Measurements from ENCODE around the gene ARHGEF11.

ARHGEF11 gene

GRCh38 chr1:157045250-157046218 lies at the start of gene ARHGEF11:
ARHGEF11 (minus strand) TSS chr1:157045742; CDS start chr1:157044330, 1,412 bp downstream.
- H3K27ac ChIP-seq, result peak within 1 kb of the TSS; percentile 89
- no peak for TF ChIP-seq CTCF (conservative IDR thresholded peaks at IDR 0.05)
- peak; percentile 94 for TF ChIP-seq ZFX (IDR thresholded peaks at IDR 0.05)

- TF ChIP-seq ZFX (IDR thresholded peaks at IDR 0.05), result no peak
- H3K27ac ChIP-seq, result no peak overlapping the region
These were observed 49.5 kb upstream of the ARHGEF11 start for GRCh38 chr1:157095091-157095490.

GRCh38 chr1:157092831-157093230 lies 47.3 kb upstream of the ARHGEF11 start:
- no peak for TF ChIP-seq CTCF (conservative IDR thresholded peaks at IDR 0.05)
- TF ChIP-seq ZFX (IDR thresholded peaks at IDR 0.05), result no peak
- no peak overlapping the region for H3K27ac ChIP-seq

- no peak overlapping the region for H3K27ac ChIP-seq
- TF ChIP-seq CTCF (conservative IDR thresholded peaks at IDR 0.05) (no peak), ZFX (IDR thresholded peaks at IDR 0.05) (no peak)
These were observed 46.2 kb upstream of the ARHGEF11 start for GRCh38 chr1:157091668-157092273.

GRCh38 chr1:157091186-157091585 lies 45.6 kb upstream of the ARHGEF11 start:
- TF ChIP-seq ZFX (IDR thresholded peaks at IDR 0.05), result no peak
- TF ChIP-seq CTCF (conservative IDR thresholded peaks at IDR 0.05), result no peak

GRCh38 chr1:157090771-157091170 lies 45.2 kb upstream of the ARHGEF11 start:
- TF ChIP-seq ZFX (IDR thresholded peaks at IDR 0.05) (no peak), CTCF (conservative IDR thresholded peaks at IDR 0.05) (no peak)
- no peak overlapping the region for H3K27ac ChIP-seq

More at GRCh38 chr1:157091186-157091585, 45.6 kb upstream of the ARHGEF11 start:
- no peak overlapping the region for H3K27ac ChIP-seq

- peak; percentile 96 for TF ChIP-seq CTCF (conservative IDR thresholded peaks at IDR 0.05)
- TF ChIP-seq ZFX (IDR thresholded peaks at IDR 0.05), result no peak
- no peak overlapping the region for H3K27ac ChIP-seq
These were observed 44.7 kb upstream of the ARHGEF11 start for GRCh38 chr1:157090196-157090647.
